Vagina (tissue), 2 donors: ENCODE measurements around the gene CBX2.

Experiments used
- CTCF ChIP-seq, 3 experiments: fragments of 450-650 bp in 2 of 3; fragments of 200-600 bp in 1 of 3; sonication (generic) in 1 of 3; IDR thresholded peaks; one replicate each; pipeline ENCODE4 v1.5.1; 2017 to 2019; ENCODE audit warnings: antibody characterized with exemption in 3 of 3, mild to moderate bottlenecking in 2 of 3, moderate library complexity in 2 of 3
- POLR2A ChIP-seq, 2 donors: fragments of 450-650 bp; IDR thresholded peaks; one replicate each; pipeline ENCODE4 v1.6.1; 2017; ENCODE audit warnings: antibody characterized with exemption in 2 of 2, mild to moderate bottlenecking in 2 of 2, moderate library complexity in 2 of 2

- TF ChIP-seq CTCF (IDR thresholded peaks at IDR 0.05) (no peak), POLR2A (IDR thresholded peaks at IDR 0.05) (no peak)
These were observed 59.3 kb downstream of the CBX2 start for GRCh38 chr17:79836972-79837887.
